ENCODE data around the gene RFX1. TPM values are rescaled to one million over a fixed set of nuclear protein-coding genes. Genes with fewer than 3 reads are reported as not detected.
"Not testable (repeated sequence)": the region's sequence is repeated elsewhere in the genome, so short reads cannot be mapped to it uniquely, and the experiment has no call there.

RFX1 gene
- total RNA-seq, 4 donors from 2014 or later, result 2.0 to 5.9 (median 3.9) TPM

DNA sequence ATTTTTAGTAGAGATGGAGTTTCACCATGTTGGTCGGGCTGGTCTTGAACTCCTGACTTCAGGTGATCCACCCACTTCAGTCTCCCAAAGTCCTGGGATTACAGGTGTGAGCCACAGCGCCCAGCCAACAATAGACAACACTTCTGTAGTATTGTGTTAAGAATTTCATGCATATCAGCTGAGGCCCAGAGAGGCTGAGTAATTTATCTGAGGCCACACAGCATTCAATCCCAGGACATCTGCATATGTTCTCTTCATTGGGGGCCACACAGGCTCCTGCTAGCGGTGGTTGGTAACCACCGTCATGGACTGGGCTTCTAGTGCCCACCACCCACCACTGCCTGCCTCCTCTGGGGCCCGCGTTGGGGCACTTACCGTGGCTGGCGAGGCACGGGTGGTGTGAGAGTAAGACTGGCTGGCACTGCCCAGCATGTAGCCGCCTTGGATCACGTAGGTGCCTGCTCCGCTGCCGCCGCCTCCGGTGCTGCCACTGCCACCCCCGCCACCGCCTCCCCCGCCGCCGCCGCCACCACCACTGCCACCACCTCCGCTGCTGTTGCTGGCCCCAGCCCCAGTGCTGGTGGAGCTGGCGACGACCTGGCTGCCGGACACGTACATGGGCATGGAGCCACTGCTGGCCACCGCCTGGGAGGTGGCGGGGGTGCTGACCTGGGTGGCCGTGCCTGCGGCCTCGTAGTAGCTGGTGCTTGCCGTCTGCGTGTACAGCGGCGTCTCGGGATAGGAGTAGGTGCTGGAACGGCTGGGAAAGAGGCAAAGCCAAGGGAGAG, 33.6 kb downstream of the RFX1 start:
- H3K27me3 ChIP-seq, result no peaks in the 10 kb centered on the region
- no peak overlapping the region for H3K27ac ChIP-seq
- no peaks in the 10 kb centered on the region for H3K4me1 ChIP-seq
- H3K36me3 ChIP-seq, result peaks cover 0 to 86% of the 10 kb centered on the region in 2 donors
- no peaks in the 10 kb centered on the region for H3K9me3 ChIP-seq
- no peak overlapping the region for H3K4me3 ChIP-seq
- TF ChIP-seq EP300 (IDR thresholded peaks at IDR 0.05), result no peak
- no peak for TF ChIP-seq POLR2AphosphoS5 (IDR thresholded peaks at IDR 0.05)
- TF ChIP-seq POLR2A (IDR thresholded peaks at IDR 0.05), result no peak
- TF ChIP-seq, protein P1, sequence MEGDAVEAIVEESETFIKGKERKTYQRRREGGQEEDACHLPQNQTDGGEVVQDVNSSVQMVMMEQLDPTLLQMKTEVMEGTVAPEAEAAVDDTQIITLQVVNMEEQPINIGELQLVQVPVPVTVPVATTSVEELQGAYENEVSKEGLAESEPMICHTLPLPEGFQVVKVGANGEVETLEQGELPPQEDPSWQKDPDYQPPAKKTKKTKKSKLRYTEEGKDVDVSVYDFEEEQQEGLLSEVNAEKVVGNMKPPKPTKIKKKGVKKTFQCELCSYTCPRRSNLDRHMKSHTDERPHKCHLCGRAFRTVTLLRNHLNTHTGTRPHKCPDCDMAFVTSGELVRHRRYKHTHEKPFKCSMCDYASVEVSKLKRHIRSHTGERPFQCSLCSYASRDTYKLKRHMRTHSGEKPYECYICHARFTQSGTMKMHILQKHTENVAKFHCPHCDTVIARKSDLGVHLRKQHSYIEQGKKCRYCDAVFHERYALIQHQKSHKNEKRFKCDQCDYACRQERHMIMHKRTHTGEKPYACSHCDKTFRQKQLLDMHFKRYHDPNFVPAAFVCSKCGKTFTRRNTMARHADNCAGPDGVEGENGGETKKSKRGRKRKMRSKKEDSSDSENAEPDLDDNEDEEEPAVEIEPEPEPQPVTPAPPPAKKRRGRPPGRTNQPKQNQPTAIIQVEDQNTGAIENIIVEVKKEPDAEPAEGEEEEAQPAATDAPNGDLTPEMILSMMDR (IDR thresholded peaks at IDR 0.05), result no peak
- WGBS, 2 donors (ENCODE audit: low coverage in 1 of 2), result 100% methylated on average over 1 of the region's 37 CpGs; no CpG with 5 or more reads in 1 of the 2 donors
- ATAC-seq, result no peak

DNA sequence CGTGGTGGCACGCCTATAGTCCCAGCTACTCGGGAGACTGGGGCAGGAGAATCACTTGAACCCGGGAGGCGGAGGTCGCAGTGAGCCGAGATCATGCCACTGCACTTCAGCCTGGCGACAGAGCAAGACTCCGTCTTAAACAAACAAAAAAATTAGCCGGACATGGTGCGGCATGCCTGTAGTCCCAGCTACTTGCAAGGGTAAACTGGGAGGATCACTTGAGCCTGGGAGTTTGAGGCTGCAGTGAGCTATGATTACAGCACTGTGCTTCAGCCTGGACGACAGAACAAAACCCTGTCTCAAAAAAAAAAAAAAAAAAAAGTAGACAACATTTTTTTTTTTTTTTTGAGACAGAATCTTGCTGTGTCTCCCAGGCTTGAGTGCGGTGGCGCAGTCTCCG, 34.3 kb downstream of the RFX1 start:
- not testable (repeated sequence) for H3K9me3 ChIP-seq, H3K27me3 ChIP-seq, ATAC-seq, H3K27ac ChIP-seq, H3K4me1 ChIP-seq, H3K4me3 ChIP-seq
- WGBS, 2 donors (ENCODE audit: low coverage in 1 of 2), result 70 to 91% methylated on average over 2 to 13 of the region's 15 CpGs
- peaks cover 0 to 93% of the 10 kb centered on the region in 2 donors for H3K36me3 ChIP-seq

DNA sequence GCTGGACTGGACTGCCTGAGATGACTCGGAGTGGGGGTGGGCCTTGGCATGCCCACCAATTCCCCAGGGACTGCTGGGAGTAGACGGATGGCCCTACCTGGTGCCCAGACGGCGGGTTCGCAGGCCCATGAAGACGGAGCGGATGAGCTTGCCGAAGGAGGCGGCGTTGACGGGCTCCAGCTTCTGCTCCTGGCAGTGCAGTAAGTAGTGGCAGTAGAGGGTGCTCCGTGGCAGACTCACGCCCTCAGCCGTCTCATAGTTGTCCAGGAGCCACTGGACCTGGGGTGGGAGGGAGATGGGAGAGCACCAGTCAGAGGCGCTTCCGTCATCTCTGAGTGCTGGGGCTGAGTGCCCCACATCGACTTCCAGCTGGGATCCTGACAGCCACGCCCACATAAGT, 36.2 kb downstream of the RFX1 start:
- H3K9me3 ChIP-seq, result no peaks in the 10 kb centered on the region
- 40 to 100% methylated on average over 1 of the region's 18 CpGs for WGBS, 2 donors (ENCODE audit: low coverage in 1 of 2)
- ATAC-seq, result no peak
- H3K27ac ChIP-seq, result no peak overlapping the region
- TF ChIP-seq POLR2AphosphoS5 (IDR thresholded peaks at IDR 0.05), result no peak
- TF ChIP-seq EP300 (IDR thresholded peaks at IDR 0.05), result no peak
- no peak for TF ChIP-seq POLR2A (IDR thresholded peaks at IDR 0.05)
- TF ChIP-seq, protein P1 (IDR thresholded peaks at IDR 0.05), result no peak
- H3K4me1 ChIP-seq, result no peaks in the 10 kb centered on the region
- peaks cover 0 to 98% of the 10 kb centered on the region in 2 donors for H3K36me3 ChIP-seq
- no peaks in the 10 kb centered on the region for H3K27me3 ChIP-seq
- H3K4me3 ChIP-seq, result no peak overlapping the region

DNA sequence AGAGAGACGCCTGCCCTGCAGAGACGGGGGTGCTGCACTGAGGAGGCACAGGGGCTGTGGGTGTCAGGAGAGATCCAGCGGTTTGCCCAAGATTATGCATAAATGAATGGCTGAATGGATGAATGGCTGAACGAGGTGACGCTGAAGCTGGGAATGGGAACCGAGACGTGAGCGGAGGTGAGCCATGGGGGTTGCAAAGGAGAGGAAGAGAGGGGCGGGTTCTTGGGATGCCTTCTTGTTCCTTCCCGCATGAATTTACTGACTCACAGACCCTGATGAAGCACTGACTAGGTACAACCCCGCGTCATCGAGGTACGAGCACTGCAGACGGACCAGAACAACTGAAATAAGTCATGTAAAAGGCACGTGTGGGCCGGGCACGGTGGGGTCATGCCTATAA, 37.1 kb downstream of the RFX1 start:
- Histone ChIP-seq H3K4me1 (no peaks in the 10 kb centered on the region), H3K27ac (no peak overlapping the region), H3K36me3 (peaks cover 0 to 98% of the 10 kb centered on the region in 2 donors), H3K4me3 (no peak overlapping the region), H3K9me3 (no peaks in the 10 kb centered on the region), H3K27me3 (no peaks in the 10 kb centered on the region)
- 90 to 91% methylated on average over 7 to 13 of the region's 18 CpGs for WGBS, 2 donors (ENCODE audit: low coverage in 1 of 2)
- no peak for ATAC-seq
- TF ChIP-seq EP300 (IDR thresholded peaks at IDR 0.05) (no peak), POLR2AphosphoS5 (IDR thresholded peaks at IDR 0.05) (no peak), POLR2A (IDR thresholded peaks at IDR 0.05) (no peak)
- TF ChIP-seq, protein P1 (IDR thresholded peaks at IDR 0.05), result no peak

DNA sequence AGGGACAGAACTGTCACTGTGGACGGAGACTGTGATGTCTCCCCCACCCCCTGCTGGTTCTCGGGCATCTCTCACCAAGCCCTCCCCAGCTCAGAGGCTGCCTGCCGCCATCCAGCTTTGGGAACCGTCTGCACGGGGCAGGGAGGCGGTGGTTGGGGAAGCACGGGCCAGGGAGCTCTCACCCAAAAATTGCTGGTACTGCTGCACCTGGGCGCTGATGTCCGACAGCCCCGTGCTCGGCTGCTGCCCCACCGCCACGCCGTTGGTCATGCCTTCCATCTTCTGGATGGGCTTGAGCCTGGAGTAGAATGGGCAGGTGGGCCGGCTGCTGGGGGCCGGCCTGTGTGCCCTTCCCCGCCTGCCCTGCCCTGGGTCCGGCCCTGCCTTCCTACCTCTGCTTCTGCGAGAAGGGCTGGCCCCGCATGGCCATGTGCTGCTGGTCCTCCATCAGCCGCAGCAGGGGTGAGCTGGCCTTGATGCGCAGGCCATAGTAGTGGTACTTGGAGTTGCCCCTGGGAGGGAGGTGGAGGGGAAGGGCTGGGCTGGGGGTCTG, 37.7 kb downstream of the RFX1 start:
- Histone ChIP-seq H3K4me3 (no peak overlapping the region), H3K4me1 (peaks cover 0 to 2% (median 0%) of the 10 kb centered on the region in 3 donors), H3K27ac (no peak overlapping the region), H3K36me3 (peaks cover 0 to 98% of the 10 kb centered on the region in 2 donors), H3K27me3 (no peaks in the 10 kb centered on the region), H3K9me3 (no peaks in the 10 kb centered on the region)
- ATAC-seq, result no peak
- no peak for TF ChIP-seq POLR2A (IDR thresholded peaks at IDR 0.05)
- 70 to 97% methylated on average over 2 to 6 of the region's 22 CpGs for WGBS, 2 donors (ENCODE audit: low coverage in 1 of 2)

DNA sequence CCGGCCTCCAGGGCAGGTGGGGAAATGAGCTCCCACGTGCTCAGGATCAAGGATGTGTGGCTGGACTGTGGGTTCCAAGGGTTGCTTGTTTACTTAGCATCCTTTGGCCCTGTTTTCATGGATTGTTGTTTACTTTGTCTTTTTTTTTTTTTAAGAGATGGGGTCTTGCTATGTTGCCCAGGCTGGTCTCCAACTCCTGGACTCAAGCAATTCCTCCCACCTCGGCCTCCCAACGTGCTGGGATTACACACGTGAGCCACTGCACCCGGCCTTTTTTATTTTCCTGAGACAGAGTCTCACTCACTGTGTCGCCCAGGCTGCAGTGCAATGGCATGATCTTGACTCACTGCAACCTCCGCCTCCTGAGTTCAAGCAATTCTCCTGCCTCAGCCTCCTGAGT, 38.9 kb downstream of the RFX1 start:
- not testable (repeated sequence) for H3K27ac ChIP-seq, H3K27me3 ChIP-seq, H3K9me3 ChIP-seq, ATAC-seq, H3K4me3 ChIP-seq
- Histone ChIP-seq H3K36me3 (peaks cover 0 to 96% of the 10 kb centered on the region in 2 donors), H3K4me1 (peaks cover 0 to 15% (median 0%) of the 10 kb centered on the region in 3 donors)
- 95% methylated on average over 5 of the region's 8 CpGs; no CpG with 5 or more reads in 1 of the 2 donors for WGBS, 2 donors (ENCODE audit: low coverage in 1 of 2)
